ENCODE measurements around the gene RAB37. TPM values are rescaled to one million over a fixed set of nuclear protein-coding genes. Genes with fewer than 3 reads are reported as not detected.

The RAB37 gene
- total and polyA plus RNA-seq, 11 donors, result 0.76 to 3.6 (median 1.7) TPM

DNA sequence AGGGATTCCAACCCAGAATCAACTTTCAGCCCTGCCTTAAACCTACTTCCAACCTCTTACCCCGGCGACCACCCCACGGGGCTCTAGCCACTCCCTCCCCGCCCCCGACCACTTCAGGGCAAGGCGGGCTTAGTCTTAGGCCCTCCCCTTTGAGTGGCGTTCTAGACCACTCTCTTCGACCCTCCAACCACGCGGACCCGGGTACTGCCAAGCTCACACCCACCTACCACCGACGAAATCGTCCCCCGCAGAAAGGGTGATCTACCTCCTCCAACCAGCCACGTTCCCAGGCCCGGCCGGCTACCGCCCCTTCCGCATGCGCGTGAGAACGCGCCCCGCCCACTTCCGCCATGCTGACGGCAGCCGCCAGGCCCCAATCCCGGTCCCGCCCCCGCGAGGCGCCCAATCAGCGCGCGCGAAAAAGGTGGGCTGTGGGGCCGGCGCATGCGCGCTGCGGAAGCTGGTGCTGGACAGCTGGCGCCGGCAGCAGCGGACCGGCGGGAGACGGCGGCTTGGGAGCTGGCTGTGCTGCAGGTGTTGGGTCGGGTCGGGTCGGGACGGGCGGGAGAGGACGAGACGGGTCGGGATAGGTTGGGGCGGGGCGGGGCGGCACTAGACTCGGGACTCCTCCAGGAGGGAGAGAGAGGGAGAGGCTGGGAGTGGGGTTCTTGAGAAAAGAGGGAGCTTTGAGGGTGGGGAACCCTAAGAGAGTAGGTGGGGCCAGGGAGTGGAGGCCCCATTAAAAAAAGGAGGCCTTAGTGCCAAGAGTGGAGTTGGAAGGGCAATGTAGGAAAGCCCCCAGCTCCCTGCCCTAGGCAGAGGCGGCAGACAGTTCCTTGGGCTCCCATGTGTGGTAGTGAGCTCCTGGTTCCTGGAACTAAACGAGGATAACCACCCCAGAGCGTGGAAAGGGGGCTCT is 39.2 kb downstream of the RAB37 start, which contains the start of gene NAT9:
Gene NAT9 (minus strand): TSS at position 302 of the 919 bp plus-strand sequence. CDS start 647 bp downstream, outside the sequence.
- Histone ChIP-seq H3K27me3 (no peaks in the 10 kb centered on the region), H3K36me3 (peaks cover 0 to 42% (median 27%) of the 10 kb centered on the region in 9 donors), H3K4me1 (peaks cover 0 to 73% (median 19%) of the 10 kb centered on the region in 12 donors), H3K27ac (peak within 1 kb of the TSS in 11 of 12 donors; percentile 67 to 85 (median 75)), H3K9me3 (no peaks in the 10 kb centered on the region), H3K4me3 (peak within 1 kb of the TSS; percentile 53 to 99 (median 84))
- peak; percentile 95 to 98 (median 96) for ATAC-seq
- intact Hi-C loops (cut with DNase I), result loop anchor here in 1 of 10 donors (1.0 kb wide), 1 partner anchor 28 kb away; the partner anchor contains the start of gene NHERF1
- peak in 1 of 2 donors; percentile 87 for TF ChIP-seq POLR2A (IDR thresholded peaks at IDR 0.05)
- TF ChIP-seq, protein P1, sequence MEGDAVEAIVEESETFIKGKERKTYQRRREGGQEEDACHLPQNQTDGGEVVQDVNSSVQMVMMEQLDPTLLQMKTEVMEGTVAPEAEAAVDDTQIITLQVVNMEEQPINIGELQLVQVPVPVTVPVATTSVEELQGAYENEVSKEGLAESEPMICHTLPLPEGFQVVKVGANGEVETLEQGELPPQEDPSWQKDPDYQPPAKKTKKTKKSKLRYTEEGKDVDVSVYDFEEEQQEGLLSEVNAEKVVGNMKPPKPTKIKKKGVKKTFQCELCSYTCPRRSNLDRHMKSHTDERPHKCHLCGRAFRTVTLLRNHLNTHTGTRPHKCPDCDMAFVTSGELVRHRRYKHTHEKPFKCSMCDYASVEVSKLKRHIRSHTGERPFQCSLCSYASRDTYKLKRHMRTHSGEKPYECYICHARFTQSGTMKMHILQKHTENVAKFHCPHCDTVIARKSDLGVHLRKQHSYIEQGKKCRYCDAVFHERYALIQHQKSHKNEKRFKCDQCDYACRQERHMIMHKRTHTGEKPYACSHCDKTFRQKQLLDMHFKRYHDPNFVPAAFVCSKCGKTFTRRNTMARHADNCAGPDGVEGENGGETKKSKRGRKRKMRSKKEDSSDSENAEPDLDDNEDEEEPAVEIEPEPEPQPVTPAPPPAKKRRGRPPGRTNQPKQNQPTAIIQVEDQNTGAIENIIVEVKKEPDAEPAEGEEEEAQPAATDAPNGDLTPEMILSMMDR (IDR thresholded peaks at IDR 0.05), result no peak
- WGBS, 4 donors, result 0 to 1% (median 0%) methylated on average over 53 to 64 of the region's 64 CpGs
- peak; percentile 98 to 100 (median 99) for DNase-seq

DNA sequence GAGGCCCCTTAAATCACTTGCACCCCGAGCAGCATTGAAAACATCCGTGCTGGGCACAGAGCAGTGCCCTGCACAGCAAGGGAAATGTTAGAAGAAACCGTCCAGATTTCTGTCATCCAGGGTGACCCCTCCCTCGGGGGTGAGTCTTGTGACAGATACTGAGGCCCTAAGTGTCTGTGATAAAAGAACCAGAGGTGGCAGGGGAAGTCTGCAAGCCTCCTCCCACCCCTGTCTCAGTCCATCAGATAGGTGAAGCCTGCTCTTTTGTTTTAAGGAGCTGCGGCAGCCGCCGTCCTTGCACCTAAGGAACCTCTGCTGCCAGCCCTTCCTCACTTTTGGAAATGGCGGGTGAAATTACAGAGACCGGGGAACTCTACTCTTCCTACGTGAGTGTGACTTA is 39.9 kb downstream of the RAB37 start:
- Histone ChIP-seq H3K9me3 (no peaks in the 10 kb centered on the region), H3K36me3 (peaks cover 0 to 39% (median 20%) of the 10 kb centered on the region in 9 donors), H3K27me3 (no peaks in the 10 kb centered on the region), H3K4me3 (peak overlapping the region; percentile 53 to 99 (median 84)), H3K4me1 (peaks cover 0 to 73% (median 19%) of the 10 kb centered on the region in 12 donors), H3K27ac (peak overlapping the region in 5 of 12 donors; percentile 28 to 85 (median 80))
- ATAC-seq (no peak), DNase-seq (no peak)
- intact Hi-C loops (cut with DNase I), result loop anchor here in 1 of 10 donors (1.0 kb wide), 1 partner anchor 29 kb away; the partner anchor contains the start of gene NHERF1
- no peak for TF ChIP-seq POLR2A (IDR thresholded peaks at IDR 0.05)
- TF ChIP-seq, protein P1 (IDR thresholded peaks at IDR 0.05), result no peak
- 17 to 41% (median 32%) methylated on average over 7 to 10 of the region's 10 CpGs for WGBS, 4 donors

GRCh38 chr17:74777901-74778515 is 41.0 kb downstream of the RAB37 start:
- Histone ChIP-seq H3K27me3 (no peaks in the 10 kb centered on the region), H3K27ac (no peak overlapping the region), H3K9me3 (no peaks in the 10 kb centered on the region), H3K4me3 (no peak overlapping the region), H3K4me1 (peaks cover 0 to 73% (median 19%) of the 10 kb centered on the region in 12 donors), H3K36me3 (peaks cover 0 to 32% (median 10%) of the 10 kb centered on the region in 9 donors)
- TF ChIP-seq, protein P1 (IDR thresholded peaks at IDR 0.05), result no peak
- no peak for TF ChIP-seq POLR2A (IDR thresholded peaks at IDR 0.05)
- no peak for DNase-seq
- intact Hi-C loops (cut with DNase I), result no loop called here
- no peak for ATAC-seq
- 79 to 91% (median 86%) methylated on average over 6 of the region's 6 CpGs for WGBS, 4 donors
